ENCODE results near the gene GUCY2D.

DNA sequence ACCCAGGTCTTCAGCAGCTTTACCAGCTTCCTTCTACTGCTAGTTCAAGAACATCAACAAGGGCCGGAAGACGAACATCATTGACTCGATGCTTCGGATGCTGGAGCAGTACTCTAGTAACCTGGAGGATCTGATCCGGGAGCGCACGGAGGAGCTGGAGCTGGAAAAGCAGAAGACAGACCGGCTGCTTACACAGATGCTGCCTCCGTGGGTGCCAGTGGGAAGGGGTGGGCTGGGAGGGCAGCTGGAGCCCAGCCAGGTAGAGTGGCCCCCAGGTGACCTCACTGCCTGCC, 12.1 kb downstream of the GUCY2D start:
- TF ChIP-seq, protein P1, sequence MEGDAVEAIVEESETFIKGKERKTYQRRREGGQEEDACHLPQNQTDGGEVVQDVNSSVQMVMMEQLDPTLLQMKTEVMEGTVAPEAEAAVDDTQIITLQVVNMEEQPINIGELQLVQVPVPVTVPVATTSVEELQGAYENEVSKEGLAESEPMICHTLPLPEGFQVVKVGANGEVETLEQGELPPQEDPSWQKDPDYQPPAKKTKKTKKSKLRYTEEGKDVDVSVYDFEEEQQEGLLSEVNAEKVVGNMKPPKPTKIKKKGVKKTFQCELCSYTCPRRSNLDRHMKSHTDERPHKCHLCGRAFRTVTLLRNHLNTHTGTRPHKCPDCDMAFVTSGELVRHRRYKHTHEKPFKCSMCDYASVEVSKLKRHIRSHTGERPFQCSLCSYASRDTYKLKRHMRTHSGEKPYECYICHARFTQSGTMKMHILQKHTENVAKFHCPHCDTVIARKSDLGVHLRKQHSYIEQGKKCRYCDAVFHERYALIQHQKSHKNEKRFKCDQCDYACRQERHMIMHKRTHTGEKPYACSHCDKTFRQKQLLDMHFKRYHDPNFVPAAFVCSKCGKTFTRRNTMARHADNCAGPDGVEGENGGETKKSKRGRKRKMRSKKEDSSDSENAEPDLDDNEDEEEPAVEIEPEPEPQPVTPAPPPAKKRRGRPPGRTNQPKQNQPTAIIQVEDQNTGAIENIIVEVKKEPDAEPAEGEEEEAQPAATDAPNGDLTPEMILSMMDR (IDR thresholded peaks at IDR 0.05): no peak
- no peak for TF ChIP-seq POLR2A (IDR thresholded peaks at IDR 0.05)
